GM21619 (cell line): ENCODE results near the gene OCA2.
"Not testable (repeated sequence)": the region's sequence is repeated elsewhere in the genome, so short reads cannot be mapped to it uniquely, and the experiment has no call there.

Source experiments
- ATAC-seq: cut with Tn5 transposase; IDR thresholded peaks from one replicate; pipeline ENCODE4 v1.9.1; 2021; ENCODE audit not compliant: unreplicated experiment

OCA2 gene

DNA sequence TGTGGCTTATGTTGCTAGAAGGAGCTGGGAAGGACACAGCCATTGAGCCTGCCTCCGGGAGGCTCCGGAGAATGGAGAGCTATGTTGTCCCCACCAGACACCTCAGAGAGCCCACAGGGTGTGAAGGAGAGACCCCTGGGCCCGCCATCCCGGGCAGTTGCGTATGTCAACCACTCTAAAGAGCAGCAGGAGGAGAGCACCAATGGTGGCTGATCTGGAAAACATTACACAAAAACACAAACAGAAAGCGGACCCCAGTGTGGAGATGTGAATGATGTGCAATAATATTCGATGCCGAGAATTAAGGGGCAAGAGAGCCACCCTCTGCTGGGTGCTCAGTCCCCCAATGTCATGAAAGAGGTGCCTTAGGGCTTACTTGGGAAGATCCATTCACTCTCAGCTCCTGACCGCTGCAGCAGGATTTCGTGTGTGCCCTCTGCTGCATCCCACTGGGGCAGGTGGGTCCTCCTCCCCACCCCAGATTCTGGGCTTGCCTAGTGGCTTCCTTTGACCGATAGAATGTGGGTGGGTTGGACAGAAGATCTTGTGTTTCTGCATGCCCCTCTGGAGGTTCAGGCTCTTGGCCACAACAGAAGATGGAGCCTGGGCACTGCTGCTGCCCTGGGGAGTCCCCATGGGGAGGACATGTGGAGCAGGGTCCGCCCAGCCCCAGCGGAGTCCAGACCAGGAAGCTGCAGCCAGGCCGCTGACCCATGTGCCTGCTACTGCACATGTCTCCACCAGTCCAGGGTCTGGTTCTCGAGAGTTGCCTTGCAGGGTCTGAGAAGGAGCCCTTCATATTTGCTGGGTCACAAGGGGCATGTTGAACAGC lies 245.3 kb downstream of the OCA2 start:
- ATAC-seq = no peak

DNA sequence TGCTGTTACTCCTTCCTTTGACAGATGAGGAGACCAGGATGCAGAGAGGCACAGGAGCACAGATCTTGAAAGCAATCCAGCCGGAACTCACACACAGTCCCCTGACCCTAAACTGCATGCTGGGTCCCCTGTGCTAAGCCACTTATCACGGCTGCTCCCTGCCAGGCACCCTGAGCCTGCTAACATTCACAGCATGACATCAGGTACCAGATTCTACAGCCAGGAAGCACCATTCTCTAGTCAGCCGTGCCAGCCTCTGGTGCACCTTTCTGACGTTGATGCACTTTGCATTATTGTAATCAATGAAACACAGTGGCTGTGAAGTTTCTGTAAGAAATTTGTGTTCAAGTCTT lies 247.3 kb downstream of the OCA2 start:
- no peak for ATAC-seq

DNA sequence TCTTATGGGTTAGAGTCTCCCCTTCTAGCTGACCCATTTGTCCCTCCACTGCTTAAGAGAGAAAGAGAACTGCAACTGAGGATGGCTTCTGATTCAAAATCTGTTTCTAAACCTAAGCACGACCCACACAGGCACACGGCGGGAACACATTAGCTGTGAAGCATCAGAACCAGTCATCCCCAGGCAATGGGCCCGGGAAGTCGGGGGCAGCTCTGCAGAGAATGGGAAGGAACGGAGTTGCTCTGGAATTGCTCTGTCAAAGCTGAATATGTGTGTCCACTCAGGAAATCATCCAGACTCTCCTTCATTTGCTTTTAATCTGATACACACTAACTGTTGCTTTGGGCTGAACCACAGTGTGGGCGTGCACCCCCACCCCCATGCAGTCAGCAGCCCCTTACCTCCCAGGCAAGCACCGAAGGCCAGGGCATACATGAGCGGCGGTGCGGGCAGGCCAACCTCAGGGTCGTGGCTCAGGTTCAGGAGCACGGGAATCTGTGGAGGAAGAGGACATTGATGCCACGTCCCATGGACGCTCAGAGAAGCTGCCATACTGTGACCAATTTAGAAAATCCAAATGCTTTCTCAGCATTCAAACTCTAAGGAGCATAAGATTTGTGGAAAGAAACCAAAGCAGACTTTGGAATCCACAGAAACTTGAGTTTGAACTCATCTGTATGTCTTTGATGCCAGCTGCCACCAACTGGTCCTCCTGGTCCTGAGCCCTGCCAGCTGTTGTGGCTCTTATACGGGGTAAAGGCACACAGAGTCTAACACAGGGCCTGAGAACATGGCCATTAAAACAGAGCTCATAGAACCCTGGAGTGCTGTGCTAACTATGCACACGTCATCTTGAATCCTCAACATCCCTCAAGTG lies 247.9 kb downstream of the OCA2 start:
- no peak for ATAC-seq

DNA sequence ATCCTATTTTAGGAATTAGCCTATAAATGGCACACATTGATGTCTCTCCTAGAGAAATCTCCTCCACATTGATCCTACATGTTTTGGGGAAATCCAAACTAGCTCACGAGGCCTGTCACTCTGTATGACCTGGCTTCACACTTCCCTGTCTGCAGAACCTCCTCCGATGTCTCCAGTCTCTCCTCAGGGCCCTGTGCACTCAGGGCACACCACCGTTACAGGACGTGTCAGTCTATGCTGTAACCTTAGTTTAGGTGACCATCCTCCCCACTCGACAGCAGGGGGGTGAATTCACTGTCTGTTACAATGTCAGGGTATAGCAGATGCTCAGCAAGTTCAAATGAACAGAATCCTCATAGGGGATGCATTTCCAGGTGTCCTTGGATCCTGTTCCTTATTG lies 249.1 kb downstream of the OCA2 start:
- no peak for ATAC-seq

DNA sequence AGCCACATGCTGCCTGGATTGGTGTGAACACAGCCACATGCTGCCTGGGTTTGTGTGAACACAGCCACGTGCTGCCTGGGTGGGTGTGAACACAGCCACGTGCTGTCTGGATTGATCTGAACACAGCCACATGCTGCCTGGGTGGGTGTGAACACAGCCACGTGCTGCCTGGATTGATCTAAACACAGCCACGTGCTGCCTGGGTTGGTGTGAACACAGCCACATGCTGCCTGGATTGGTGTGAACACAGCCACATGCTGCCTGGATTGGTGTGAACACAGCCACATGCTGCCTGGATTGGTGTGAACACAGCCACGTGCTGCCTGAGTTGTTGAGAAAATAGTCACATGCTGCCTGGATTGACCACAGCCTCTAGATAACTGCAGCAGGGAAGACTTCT lies 250.2 kb downstream of the OCA2 start:
- not testable (repeated sequence) for ATAC-seq

DNA sequence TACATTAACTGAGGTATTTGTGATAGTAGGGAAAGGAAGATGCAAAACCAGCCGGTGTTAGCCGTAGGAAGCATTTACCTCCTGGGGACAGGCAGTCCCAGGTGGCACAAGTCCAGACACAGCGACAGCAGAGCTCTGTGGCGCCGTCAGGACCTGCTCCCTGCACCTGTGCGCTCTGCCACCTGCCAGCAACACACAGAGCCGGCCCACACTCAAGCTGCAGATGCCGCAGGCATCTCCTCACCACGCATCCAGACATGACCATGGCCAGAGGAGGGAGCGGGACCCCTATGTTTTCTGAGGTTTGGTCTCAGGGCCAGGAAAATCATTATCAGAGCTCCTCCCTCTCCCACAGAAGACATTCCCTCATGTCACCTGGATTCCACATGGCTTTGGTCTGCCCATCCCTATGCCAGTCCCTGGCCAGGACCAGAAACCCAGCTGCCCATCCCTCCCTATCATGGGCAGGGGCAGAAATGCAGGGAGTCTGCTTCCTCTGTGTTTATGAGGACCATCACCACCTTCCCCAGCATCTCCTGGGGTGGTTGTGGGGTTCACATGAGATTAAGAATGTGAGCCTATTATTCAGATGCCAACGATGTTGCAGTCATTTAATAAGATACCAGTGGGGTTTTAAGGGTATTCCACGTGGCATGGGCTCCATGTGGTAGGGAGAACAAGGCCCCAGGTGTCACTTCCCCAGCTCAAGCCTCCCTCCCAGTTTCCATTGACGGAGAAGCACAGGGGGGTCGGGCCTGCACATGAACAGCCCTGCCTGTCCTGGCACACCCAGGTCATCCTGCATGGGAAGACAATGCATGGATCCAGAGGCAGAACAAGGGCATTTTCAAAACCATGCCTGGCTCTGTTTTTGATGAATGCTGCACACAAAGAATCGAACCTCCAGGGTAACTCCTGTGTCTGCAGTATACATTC lies 251.1 kb downstream of the OCA2 start:
- ATAC-seq = no peak

DNA sequence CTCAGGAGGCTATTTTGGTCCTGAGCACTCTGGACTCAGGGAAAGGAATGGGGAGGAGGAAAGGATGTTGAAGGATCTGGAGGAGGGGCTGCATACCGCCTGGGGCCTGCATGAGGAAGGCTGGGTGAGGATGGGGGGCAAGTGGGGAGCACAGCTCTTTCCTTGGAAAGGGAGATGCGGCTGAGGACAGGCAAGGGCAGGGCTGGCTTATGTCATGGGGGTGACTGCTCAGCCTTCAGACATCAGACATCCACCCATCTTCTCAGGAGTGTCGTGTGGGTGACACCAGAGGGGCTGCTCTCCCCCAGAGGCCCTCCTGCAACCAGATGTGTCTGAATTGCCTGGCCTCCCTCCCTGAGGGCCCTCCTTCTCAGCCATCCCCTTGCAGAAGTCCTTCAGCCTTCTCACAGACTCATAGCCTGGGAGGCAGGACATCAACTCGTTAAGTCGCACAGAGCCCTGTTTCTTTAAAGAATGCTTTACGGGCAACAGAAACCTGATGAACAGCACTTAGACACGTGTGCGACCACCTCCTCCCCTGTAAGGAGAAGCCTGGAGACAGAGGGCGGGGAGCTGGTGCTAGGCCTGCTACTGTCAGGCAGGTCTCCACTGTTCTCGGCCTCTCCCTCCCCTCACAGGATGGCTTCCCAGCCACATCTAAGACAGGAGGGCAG lies 252.3 kb downstream of the OCA2 start:
- no peak for ATAC-seq

DNA sequence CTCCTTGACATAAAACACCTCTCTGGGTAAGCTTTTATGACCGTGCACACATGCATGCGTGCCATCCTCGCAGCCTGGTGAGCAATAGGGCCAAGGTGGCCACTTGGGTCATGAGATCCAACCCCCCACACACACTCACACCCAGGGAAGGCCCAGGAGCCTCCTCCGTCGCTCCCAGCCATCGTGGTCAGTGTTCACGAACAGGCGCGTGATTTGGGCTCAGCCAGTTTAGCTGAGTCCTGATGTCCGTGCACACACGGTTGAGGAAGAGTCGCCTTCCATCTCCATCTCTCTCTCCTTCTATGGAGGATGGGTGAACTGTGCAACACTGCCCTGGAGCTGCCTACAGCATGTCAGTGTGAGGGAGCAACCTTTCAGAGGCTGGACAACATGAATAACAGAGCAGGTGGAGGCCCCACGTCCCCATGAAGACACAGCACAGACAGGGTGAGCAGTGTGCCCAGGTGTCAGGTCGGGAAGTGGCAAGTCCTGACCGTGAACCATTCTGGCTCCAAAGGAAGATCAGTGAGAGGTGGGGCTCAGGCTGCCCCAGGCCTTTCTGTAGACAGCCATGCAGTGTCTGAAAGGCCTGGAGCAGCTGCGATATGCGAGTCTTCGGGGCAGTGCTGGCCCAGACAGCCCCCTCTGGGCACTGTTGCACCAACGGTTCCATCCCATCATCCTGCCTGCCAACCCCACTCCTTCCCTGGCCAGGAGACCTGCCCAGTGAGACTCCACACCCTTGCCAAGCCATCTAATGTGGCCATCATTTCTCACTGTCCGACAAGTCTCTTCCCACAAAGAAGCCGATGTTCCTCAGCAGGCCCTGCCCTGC lies 253.4 kb downstream of the OCA2 start:
- ATAC-seq = no peak

DNA sequence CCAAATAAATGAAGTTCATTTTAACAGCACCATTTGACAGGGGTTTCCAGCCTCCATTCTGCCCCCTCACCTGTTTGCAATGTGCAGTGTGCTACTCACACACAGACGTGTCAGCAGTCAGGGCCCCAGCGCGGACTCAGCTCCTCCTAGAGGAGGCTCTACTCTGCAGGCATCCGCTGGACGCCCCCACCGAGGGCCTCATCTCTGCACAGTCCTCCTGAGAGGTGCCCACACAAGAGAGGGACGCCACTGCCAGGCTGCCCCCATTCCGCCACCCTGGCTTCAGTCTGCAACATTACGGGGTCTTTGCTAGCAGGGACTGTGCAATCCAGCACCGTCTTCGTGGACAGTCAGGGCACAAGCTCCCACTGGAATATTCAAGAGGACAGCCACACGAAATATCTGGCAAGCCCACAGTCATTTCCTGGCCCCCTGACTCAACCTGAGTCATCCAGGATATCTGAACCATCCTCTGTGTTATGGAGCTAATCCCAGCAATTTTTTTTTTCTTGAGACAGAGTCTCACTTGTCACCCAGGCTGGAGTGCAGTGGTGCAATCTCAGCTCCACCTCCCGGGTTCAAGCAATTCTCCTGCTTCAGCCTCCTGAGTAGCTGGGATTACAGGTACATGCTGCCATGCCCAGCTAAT lies 255.0 kb downstream of the OCA2 start:
- ATAC-seq = no peak

DNA sequence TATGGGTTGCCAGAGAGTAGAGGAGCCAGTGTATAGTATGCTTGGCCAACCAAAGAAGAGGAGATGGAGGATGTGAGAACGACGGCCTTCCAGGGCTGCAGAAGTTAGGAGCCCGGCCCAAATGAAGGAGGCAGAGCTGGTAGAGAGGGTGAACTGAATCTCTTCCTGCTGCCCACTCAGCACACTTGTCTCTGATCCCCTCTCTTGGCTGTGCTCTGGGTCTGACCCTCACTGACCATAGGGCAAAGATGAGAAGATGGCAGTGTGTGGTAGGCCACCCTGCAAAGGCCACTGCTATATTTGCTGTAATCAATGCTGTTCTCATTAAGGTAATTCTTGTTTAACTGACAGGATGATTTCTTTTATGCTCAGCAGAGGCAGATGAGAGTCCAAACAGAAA lies 256.0 kb downstream of the OCA2 start:
- ATAC-seq = no peak

DNA sequence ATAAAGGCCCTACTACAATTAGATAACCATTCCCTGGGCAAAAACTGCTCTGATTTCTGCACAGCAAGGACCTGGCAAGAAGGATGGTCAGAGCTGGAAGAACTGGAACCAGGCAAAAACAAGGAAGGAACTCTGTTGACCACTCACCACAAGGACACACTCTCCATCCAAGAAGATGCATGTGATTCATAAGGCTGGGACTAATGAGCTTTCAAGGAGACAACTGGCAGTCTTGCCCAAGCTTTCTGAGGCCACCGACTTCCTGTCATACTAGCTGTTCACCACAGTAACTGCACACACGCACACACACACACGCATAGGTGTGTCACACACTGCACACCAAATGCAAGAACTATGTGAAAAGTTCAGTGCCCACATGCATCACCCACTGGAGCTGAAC lies 256.6 kb downstream of the OCA2 start:
- ATAC-seq = no peak

DNA sequence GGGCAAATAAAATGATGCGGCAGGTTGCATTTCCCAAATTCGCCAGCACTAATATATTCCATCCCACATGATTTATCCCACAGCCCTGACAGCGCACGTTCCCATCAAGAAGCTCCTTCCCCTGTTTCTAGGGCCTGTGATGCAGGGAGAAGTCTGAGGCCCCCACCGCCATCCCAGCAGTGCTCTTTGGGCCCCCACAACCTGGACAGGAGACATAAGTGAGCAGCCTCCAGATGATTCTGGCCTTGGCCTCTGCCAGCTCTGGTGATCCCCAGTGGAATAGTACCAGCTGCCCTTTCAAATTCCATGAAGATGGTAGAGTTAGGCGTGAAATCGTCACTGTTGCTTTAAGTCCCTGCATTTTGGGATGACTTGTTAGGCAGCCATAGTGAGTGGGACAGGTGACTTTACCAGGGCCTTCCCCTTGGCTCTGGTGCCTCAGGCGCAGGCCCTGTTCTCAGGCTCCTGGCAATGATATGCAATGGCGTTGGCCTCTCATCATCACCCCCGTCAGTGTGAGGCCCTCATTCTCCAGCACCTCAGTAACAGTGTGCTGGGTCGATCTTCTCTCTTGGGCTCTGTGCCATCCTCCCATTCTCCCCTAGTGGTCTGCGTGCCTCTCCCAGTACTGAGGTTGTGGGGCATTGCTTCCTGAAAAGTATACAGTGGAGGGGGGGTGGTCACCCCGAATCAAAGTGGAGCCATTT lies 263.7 kb downstream of the OCA2 start:
- no peak for ATAC-seq

DNA sequence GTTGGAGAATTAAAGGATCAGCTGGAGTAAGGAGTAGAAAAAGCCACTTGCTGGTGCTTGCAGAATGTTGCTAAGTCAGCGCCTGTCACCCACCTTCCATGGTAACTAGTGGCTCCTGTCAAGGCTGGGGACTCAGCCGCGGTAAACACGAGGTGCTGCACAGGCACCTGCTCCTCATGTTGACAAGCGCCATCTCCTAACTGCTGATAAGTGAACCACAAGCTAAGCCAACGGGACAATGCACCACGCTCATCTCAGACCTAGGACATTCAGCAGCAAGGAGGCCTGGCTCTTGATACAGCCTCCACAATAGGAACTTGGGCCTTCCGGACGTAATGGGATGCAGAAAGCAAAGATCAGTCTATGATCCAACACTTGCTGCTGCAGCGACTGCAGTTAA lies 264.4 kb downstream of the OCA2 start:
- no peak for ATAC-seq

DNA sequence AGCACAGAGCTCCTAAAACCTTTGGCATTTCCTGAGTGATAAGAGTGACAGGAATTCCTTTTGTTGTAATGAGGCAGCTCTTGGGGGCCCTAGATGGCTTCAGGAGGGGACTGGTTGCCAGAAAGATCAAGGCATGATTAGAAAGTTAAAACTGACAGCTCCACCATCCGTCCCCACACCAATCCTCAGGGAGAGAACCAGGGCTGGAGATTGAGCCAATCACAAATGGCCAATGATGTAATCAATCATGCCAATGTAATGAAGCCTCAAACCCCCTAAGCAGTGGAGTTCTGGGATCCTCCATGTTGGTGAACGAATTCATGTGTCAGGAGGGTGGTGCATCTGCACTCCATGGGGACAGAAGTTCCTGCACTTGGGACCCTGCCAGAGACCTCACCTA lies 265.1 kb downstream of the OCA2 start:
- ATAC-seq = no peak

DNA sequence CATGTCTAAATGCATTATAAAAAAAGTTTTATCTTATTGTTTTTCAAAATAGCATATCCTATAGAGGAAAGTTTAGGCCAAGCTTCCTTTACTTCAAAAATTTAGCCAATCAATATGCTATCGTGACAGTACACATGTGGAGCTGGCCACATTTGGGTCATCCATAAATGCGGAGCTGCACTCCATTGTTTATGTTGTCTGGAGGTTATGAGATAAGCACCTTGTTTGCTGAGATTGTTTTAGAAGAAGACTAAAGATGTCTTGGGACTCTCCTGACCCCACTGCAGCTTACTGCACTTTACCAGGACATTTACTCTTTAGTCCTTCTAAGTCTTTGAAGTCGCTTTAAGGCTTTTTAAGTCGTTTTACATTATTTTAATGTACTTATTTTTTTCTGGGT lies 265.9 kb downstream of the OCA2 start:
- no peak for ATAC-seq

DNA sequence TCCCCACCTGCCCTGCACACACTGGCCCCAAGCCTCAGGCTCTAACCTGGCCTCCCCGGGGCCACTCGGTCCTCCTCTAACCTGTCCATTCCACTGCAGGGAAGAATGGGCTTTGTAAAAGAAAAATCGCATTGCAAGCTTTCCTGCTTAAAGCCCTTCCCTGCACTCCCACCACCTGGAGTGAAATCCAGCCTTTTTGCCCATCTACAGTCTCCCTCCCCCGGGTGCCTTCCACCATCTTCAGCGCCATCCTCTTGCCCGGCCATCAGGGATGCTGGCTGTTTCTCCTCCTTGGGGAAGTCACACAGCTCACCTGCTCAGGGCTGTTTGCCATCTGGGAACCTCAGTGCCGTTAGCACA lies 266.9 kb downstream of the OCA2 start:
- ATAC-seq = no peak

DNA sequence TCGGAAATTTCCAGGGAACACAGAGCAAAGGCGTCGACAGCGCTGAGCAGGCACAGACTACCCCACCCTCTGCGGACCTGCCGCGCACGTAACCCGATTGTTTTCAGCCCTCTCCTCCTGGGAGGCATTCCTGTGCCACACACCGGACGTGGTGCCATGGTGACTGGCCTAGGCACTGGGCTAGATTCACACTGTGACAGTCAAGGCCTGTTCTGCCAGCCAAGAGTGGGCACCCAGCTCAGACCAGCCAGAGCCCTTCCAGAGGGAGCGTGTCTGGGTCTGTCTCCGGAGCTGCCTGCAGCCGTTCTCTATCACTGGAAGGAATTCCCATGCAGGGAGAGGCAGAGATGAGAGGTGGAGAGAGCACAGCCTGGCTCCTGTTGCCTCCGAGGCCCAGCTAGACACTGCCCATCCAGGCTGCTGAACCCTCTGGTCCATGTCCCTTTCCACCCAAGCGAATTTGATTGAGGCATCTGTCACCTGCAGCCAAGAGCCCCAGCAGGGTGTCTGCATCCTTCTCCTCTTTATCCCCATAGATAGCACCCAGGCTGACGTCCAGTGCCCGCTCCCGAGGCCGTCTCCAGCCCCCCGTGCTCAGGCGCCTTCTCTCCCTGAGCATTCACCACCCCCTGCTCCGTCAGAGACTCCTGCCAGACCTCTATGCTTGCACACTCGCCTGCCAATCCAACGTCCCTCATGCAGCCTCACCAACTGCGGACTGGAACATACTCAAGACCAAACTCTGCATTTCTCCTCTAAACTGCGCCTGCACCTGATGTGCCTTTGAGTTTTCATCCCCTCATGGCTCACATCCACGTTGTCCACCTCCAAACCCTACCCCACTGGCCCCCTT lies 267.5 kb downstream of the OCA2 start:
- no peak for ATAC-seq

DNA sequence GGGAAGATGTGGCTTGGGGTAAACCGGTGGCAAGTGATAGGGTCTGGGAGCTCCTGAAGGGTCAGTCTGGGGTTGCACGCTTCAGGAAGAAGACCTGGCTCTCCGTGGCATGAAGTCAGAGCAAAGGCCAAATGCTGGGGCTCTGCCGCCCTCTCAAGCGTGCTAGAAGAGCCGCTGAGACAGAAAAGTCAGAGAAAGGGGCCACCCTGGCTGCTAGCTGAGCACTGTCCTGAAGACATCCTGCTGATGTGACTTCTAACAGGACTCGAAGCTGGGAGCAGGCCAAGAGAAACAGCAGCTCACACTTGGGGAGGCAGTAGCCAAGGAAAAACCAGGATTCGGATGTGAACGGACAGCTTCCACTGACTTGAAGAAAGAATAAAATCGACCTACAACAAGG lies 270.4 kb downstream of the OCA2 start:
- ATAC-seq = no peak
